HepG2 (cell line): Measurements from ENCODE around the gene HTRA2. TPM values are rescaled to one million over a fixed set of nuclear protein-coding genes. Genes with fewer than 3 reads are reported as not detected.

Experiments used
- ATF1 ChIP-seq: IDR thresholded peaks from 2 replicates; pipeline ENCODE4 v1.6.1; 2016; ENCODE audit warnings: mild to moderate bottlenecking, control low read depth
- EHMT2 ChIP-seq: fragments of 200-600 bp; sonication (generic); IDR thresholded peaks from 2 replicates; pipeline ENCODE4 v1.7.0; 2017; ENCODE audit warnings: antibody characterized with exemption, low read depth, low read length, borderline replicate concordance
- FOXC1 ChIP-seq: sonication (generic); formaldehyde crosslinking; IDR thresholded peaks from 2 replicates; pipeline ENCODE4 v1.8.0; 2022; ENCODE audit warnings: mild to moderate bottlenecking, missing genetic modification reagents, borderline replicate concordance
- MAFK ChIP-seq, 2 experiments: IDR thresholded peaks in 1 of 2; conservative IDR thresholded peaks in 1 of 2; 2 replicates each; pipeline ENCODE4 v1.6.1; 2011; ENCODE audit warnings: improper control_type of control experiment in 2 of 2, low read length in 2 of 2
- NR2F1 ChIP-seq, 2 experiments: fragments of 450-650 bp in 1 of 2; formaldehyde crosslinking in 1 of 2; IDR thresholded peaks; 2 replicates each; pipeline versions ENCODE4 v1.5.0 to v1.6.1; 2016 to 2020; ENCODE audit warnings: mild to moderate bottlenecking in 1 of 2, missing compliant biosample characterization in 1 of 2, missing genetic modification reagents in 1 of 2, moderate library complexity in 1 of 2
- REPIN1 ChIP-seq: sonication (generic); formaldehyde crosslinking; IDR thresholded peaks from 2 replicates; pipeline ENCODE4 v1.8.0; 2022; ENCODE audit warnings: missing genetic modification reagents, low read depth, mild to moderate bottlenecking, borderline replicate concordance
- REXO4 ChIP-seq: sonication (generic); formaldehyde crosslinking; IDR thresholded peaks from 2 replicates; pipeline ENCODE4 v1.8.0; 2022; ENCODE audit warnings: missing genetic modification reagents, mild to moderate bottlenecking, borderline replicate concordance
- RNF2 ChIP-seq: fragments of 450-650 bp; conservative IDR thresholded peaks from 2 replicates; pipeline ENCODE4 v1.6.1; 2016; ENCODE audit warnings: low read depth
- SP2 ChIP-seq: sonication (generic); formaldehyde crosslinking; IDR thresholded peaks from 2 replicates; pipeline ENCODE4 v1.5.1; 2020; ENCODE audit warnings: mild to moderate bottlenecking, missing genetic modification reagents
- ZBTB21 ChIP-seq: sonication (generic); formaldehyde crosslinking; IDR thresholded peaks from 2 replicates; pipeline ENCODE4 v1.4.0; 2020; ENCODE audit warnings: missing genetic modification reagents
- ZMYM2 ChIP-seq: sonication (generic); formaldehyde crosslinking; IDR thresholded peaks from 2 replicates; pipeline ENCODE4 v1.8.0; 2022; ENCODE audit warnings: mild to moderate bottlenecking, missing genetic modification reagents
- ZNF12 ChIP-seq: sonication (generic); formaldehyde crosslinking; IDR thresholded peaks from 2 replicates; pipeline ENCODE4 v1.5.0; 2020; ENCODE audit warnings: missing genetic modification reagents
- ZNF354B ChIP-seq: sonication (generic); formaldehyde crosslinking; IDR thresholded peaks from 2 replicates; pipeline ENCODE4 v1.8.0; 2022; ENCODE audit warnings: mild to moderate bottlenecking, missing genetic modification reagents
- ZNF430 ChIP-seq: sonication (generic); formaldehyde crosslinking; IDR thresholded peaks from 2 replicates; pipeline ENCODE4 v1.9.0; 2021; ENCODE audit warnings: mild to moderate bottlenecking, missing genetic modification reagents
- ZNF746 ChIP-seq: sonication (generic); formaldehyde crosslinking; IDR thresholded peaks from 2 replicates; pipeline ENCODE4 v1.8.0; 2022; ENCODE audit warnings: mild to moderate bottlenecking, missing genetic modification reagents
- ZNF883 ChIP-seq: sonication (generic); formaldehyde crosslinking; IDR thresholded peaks from 2 replicates; pipeline ENCODE4 v1.5.1; 2020; ENCODE audit warnings: mild to moderate bottlenecking, missing genetic modification reagents; ENCODE audit errors: not compliant biosample characterization
- polyA plus RNA-seq, 8 experiments: library from polyadenylated mRNA; depleted of rRNA in 3 of 8; stranded (reverse) in 7 of 8; unstranded in 1 of 8; fragments of >200 nt; fragmentation: Illumina TruSeq in 4 of 8; extraction: Trizol in 4 of 8; gene quantifications; 2 replicates each; pipeline versions ENCODE4 v1.2.1 to v1.2.3, GENCODE V29; 2011 to 2016; ENCODE audit warnings: low read depth in 4 of 8, missing spikeins in 1 of 8, mixed read lengths in 1 of 8; ENCODE audit not compliant: insufficient read depth in 1 of 8
- total RNA-seq, 5 experiments: library from RNA; depleted of rRNA; stranded (reverse); fragments of >200 nt; fragmentation: Illumina TruSeq; extraction: Trizol; gene quantifications; 2 replicates each; pipeline ENCODE4 v1.2.3, GENCODE V29; 2016; ENCODE audit warnings: low read depth in 1 of 5
- TF ChIP-seq, protein P1 (sequence below): sonication (generic); formaldehyde crosslinking; IDR thresholded peaks from 2 replicates; pipeline ENCODE4 v1.8.1; 2023; ENCODE audit warnings: mild to moderate bottlenecking, moderate library complexity, missing genetic modification reagents
- TF ChIP-seq, protein P2 (sequence below): sonication (generic); formaldehyde crosslinking; IDR thresholded peaks from 2 replicates; pipeline ENCODE4 v1.5.1; 2020; ENCODE audit warnings: missing genetic modification reagents, mild to moderate bottlenecking, borderline replicate concordance
- TF ChIP-seq, protein P3 (sequence below): sonication (generic); formaldehyde crosslinking; IDR thresholded peaks from 2 replicates; pipeline ENCODE4 v1.9.0; 2021; ENCODE audit warnings: missing genetic modification reagents, borderline replicate concordance
- TF ChIP-seq, protein P4 (sequence below): sonication (generic); formaldehyde crosslinking; conservative IDR thresholded peaks from 2 replicates; pipeline ENCODE4 v1.4.0; 2020; ENCODE audit warnings: missing genetic modification reagents
- TF ChIP-seq, protein P5 (sequence below): sonication (generic); formaldehyde crosslinking; IDR thresholded peaks from 2 replicates; pipeline ENCODE4 v1.4.0; 2020; ENCODE audit warnings: mild to moderate bottlenecking, low read depth, missing genetic modification reagents

HTRA2 gene
- total and polyA plus RNA-seq, 2 of the 13 experiments (the other 11 are each of a cell fraction or from before 2014, with no cell fraction given) = 47.7 to 50.3 TPM

DNA sequence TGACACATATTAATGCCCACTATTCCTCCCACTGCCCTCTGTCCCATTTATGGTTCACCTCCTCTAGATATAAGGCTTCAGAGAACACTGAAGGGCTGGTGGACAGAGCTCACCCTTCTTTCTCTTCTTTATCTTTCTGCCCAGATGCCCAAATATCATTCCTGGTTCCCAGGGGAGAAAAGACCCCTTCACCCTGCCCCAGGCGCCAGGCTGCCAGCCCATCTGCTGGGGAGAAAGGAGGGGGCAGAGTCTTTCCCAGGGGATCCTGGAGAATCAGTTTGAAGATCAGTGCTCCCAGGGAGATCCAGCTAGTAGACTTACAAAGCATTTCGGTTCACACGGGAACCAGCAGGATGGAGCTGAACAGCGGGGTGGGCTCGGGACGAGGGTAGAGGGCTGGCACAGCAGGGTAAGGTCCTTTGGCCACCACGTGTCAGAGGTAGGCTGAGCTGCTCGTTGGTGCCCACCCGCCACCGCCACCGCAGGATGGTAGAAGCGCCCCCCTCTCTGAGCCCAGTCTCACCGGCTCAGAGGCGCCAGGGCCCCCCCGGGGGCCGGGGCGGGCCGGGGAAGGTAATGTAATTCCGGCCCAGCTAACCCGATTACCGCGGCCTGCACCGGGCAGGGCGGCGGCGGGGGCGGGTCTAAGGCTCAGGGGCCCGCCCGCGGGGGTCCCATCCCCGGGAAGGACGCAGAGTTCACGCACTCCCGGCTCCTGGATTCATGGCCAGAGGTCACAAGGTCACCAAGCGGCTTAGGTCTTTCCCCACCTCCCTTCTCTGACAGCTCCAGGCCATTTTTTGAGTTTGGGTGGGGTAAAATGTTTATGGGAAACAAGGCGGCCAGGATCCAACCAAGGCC is 16.8 kb upstream of the HTRA2 start (continued):
- TF ChIP-seq, protein P1, sequence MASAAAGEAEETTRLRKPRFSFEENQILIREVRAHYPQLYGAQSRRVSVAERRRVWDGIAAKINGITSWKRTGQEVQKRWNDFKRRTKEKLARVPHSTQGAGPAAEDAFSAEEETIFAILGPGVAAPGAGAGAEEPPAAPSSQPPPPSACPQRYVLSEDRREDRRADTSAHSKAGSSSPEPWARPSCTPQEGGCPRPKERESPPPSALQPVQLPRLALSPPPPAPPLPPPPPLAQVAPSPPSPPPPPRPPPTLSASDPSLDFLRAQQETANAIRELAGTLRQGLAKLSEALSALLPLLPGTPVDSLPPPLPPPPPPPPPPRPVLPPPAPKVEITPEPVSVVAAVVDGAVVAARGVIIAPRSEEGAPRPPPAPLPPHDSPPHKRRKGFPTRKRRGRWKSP (CRISPR knock-in tag) = no peak
- TF ChIP-seq MAFK (conservative IDR thresholded peaks at IDR 0.05 in 1 of 2, IDR thresholded peaks at IDR 0.05 in 1 of 2; ENCODE audit: low read length in 2 of 2) = no peak
- TF ChIP-seq ZBTB21 = no peak
- TF ChIP-seq, protein P2, sequence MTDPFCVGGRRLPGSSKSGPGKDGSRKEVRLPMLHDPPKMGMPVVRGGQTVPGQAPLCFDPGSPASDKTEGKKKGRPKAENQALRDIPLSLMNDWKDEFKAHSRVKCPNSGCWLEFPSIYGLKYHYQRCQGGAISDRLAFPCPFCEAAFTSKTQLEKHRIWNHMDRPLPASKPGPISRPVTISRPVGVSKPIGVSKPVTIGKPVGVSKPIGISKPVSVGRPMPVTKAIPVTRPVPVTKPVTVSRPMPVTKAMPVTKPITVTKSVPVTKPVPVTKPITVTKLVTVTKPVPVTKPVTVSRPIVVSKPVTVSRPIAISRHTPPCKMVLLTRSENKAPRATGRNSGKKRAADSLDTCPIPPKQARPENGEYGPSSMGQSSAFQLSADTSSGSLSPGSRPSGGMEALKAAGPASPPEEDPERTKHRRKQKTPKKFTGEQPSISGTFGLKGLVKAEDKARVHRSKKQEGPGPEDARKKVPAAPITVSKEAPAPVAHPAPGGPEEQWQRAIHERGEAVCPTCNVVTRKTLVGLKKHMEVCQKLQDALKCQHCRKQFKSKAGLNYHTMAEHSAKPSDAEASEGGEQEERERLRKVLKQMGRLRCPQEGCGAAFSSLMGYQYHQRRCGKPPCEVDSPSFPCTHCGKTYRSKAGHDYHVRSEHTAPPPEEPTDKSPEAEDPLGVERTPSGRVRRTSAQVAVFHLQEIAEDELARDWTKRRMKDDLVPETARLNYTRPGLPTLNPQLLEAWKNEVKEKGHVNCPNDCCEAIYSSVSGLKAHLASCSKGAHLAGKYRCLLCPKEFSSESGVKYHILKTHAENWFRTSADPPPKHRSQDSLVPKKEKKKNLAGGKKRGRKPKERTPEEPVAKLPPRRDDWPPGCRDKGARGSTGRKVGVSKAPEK (CRISPR knock-in tag) = no peak
- TF ChIP-seq SP2 = 0 out of 2 replicates have a peak, but pooled peaks have one; percentile 20
- TF ChIP-seq RNF2 = no peak
- no peak for TF ChIP-seq REXO4 (CRISPR knock-in tag)
- TF ChIP-seq, protein P3, sequence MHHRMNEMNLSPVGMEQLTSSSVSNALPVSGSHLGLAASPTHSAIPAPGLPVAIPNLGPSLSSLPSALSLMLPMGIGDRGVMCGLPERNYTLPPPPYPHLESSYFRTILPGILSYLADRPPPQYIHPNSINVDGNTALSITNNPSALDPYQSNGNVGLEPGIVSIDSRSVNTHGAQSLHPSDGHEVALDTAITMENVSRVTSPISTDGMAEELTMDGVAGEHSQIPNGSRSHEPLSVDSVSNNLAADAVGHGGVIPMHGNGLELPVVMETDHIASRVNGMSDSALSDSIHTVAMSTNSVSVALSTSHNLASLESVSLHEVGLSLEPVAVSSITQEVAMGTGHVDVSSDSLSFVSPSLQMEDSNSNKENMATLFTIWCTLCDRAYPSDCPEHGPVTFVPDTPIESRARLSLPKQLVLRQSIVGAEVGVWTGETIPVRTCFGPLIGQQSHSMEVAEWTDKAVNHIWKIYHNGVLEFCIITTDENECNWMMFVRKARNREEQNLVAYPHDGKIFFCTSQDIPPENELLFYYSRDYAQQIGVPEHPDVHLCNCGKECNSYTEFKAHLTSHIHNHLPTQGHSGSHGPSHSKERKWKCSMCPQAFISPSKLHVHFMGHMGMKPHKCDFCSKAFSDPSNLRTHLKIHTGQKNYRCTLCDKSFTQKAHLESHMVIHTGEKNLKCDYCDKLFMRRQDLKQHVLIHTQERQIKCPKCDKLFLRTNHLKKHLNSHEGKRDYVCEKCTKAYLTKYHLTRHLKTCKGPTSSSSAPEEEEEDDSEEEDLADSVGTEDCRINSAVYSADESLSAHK (CRISPR knock-in tag) = no peak
- TF ChIP-seq REPIN1 (CRISPR knock-in tag) = no peak; the same call in 1 of the 2 replicates
- peak; percentile 72 to 75; a peak in 3 of 4 replicates for TF ChIP-seq NR2F1 (CRISPR knock-in tag; IDR thresholded peaks at IDR 0.05)
- no peak for TF ChIP-seq ATF1 (CRISPR knock-in tag)
- no peak for TF ChIP-seq ZNF12
- peak; percentile 58; the same call in 1 of the 2 replicates for TF ChIP-seq FOXC1 (CRISPR knock-in tag)
- TF ChIP-seq ZMYM2 (CRISPR knock-in tag) = no peak
- no peak for TF ChIP-seq ZNF430
- no peak for TF ChIP-seq ZNF354B (CRISPR knock-in tag)
- TF ChIP-seq, protein P4, sequence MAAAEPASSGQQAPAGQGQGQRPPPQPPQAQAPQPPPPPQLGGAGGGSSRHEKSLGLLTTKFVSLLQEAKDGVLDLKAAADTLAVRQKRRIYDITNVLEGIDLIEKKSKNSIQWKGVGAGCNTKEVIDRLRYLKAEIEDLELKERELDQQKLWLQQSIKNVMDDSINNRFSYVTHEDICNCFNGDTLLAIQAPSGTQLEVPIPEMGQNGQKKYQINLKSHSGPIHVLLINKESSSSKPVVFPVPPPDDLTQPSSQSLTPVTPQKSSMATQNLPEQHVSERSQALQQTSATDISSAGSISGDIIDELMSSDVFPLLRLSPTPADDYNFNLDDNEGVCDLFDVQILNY (CRISPR knock-in tag) = no peak
- no peak for TF ChIP-seq ZNF746
- no peak for TF ChIP-seq EHMT2
- TF ChIP-seq ZNF883 = no peak
- TF ChIP-seq, protein P5, sequence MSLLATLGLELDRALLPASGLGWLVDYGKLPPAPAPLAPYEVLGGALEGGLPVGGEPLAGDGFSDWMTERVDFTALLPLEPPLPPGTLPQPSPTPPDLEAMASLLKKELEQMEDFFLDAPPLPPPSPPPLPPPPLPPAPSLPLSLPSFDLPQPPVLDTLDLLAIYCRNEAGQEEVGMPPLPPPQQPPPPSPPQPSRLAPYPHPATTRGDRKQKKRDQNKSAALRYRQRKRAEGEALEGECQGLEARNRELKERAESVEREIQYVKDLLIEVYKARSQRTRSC (CRISPR knock-in tag) = no peak
